ENCODE results near the gene TTLL8. TPM values are rescaled to one million over a fixed set of nuclear protein-coding genes. Genes with fewer than 3 reads are reported as not detected.

Gene TTLL8
- total RNA-seq, 1 experiment from 2014 or later, result not detected

GRCh38 chr22:50015451-50016307 lies 42.4 kb downstream of the TTLL8 start:
- no peak overlapping the region for H3K4me3 Mint-ChIP-seq
- peaks cover 4% of the 10 kb centered on the region; the same call in 1 of the 2 replicates for H3K9me3 Mint-ChIP-seq
- no peak overlapping the region for H3K27ac Mint-ChIP-seq
- H3K4me1 Mint-ChIP-seq, result peaks cover 13% of the 10 kb centered on the region
- no peaks in the 10 kb centered on the region for H3K36me3 Mint-ChIP-seq
- DNase-seq (ENCODE audit: low spot score) (no peak), ATAC-seq (no peak)
- POLR2A ChIA-PET, result no interaction called here
- peaks cover 61% of the 10 kb centered on the region for H3K27me3 Mint-ChIP-seq (ENCODE audit: low read depth)
- TF ChIP-seq, protein P1, sequence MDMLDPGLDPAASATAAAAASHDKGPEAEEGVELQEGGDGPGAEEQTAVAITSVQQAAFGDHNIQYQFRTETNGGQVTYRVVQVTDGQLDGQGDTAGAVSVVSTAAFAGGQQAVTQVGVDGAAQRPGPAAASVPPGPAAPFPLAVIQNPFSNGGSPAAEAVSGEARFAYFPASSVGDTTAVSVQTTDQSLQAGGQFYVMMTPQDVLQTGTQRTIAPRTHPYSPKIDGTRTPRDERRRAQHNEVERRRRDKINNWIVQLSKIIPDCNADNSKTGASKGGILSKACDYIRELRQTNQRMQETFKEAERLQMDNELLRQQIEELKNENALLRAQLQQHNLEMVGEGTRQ (CRISPR knock-in tag; IDR thresholded peaks at IDR 0.05), result no peak
- TF ChIP-seq ZBTB43 (CRISPR knock-in tag; IDR thresholded peaks at IDR 0.05) (no peak), ATF6 (CRISPR knock-in tag; IDR thresholded peaks at IDR 0.05) (no peak), ZNF232 (CRISPR knock-in tag; IDR thresholded peaks at IDR 0.05) (no peak), CBFB (CRISPR knock-in tag; IDR thresholded peaks at IDR 0.05; ENCODE audit: low read depth) (no peak), ZNF317 (CRISPR knock-in tag; IDR thresholded peaks at IDR 0.05; ENCODE audit: borderline replicate concordance, low read depth) (no peak), NFYB (CRISPR knock-in tag; conservative IDR thresholded peaks at IDR 0.05; ENCODE audit: low read depth) (no peak), MYBL2 (CRISPR knock-in tag; IDR thresholded peaks at IDR 0.05) (no peak), NFE2L1 (CRISPR knock-in tag; IDR thresholded peaks at IDR 0.05) (no peak)
- TF ChIP-seq, protein P2, sequence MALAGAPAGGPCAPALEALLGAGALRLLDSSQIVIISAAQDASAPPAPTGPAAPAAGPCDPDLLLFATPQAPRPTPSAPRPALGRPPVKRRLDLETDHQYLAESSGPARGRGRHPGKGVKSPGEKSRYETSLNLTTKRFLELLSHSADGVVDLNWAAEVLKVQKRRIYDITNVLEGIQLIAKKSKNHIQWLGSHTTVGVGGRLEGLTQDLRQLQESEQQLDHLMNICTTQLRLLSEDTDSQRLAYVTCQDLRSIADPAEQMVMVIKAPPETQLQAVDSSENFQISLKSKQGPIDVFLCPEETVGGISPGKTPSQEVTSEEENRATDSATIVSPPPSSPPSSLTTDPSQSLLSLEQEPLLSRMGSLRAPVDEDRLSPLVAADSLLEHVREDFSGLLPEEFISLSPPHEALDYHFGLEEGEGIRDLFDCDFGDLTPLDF (CRISPR knock-in tag; IDR thresholded peaks at IDR 0.05), result no peak
- CTCF ChIA-PET, result interaction anchor here (0.7 kb wide), 1 partner anchor 15 kb away, joined by 3 read pairs; no protein-coding TSS in a partner anchor

- ATAC-seq (no peak; the same call in 1 of the 2 replicates), DNase-seq (ENCODE audit: low spot score) (no peak)
- H3K27ac Mint-ChIP-seq, result no peak overlapping the region
- ChIA-PET POLR2A (interaction anchor here (0.6 kb wide), 1 partner anchor 45 kb away, joined by 5 read pairs; no protein-coding TSS in a partner anchor), CTCF (interaction anchor here (0.6 to 0.7 kb wide), 2 partner anchors 16 to 46 kb away, joined by 3 read pairs; no protein-coding TSS in a partner anchor)
- peaks cover 13% of the 10 kb centered on the region for H3K4me1 Mint-ChIP-seq
- TF ChIP-seq HMGA2 (CRISPR knock-in tag; IDR thresholded peaks at IDR 0.05) (no peak), MAX (CRISPR knock-in tag; IDR thresholded peaks at IDR 0.05) (0 out of 2 replicates have a peak, but pooled peaks have one; percentile 55), E2F5 (CRISPR knock-in tag; IDR thresholded peaks at IDR 0.05) (0 out of 2 replicates have a peak, but pooled peaks have one; percentile 50), FOXP4 (CRISPR knock-in tag; IDR thresholded peaks at IDR 0.05) (no peak), TP53 (CRISPR knock-in tag; IDR thresholded peaks at IDR 0.05) (no peak), ZNF396 (CRISPR knock-in tag; IDR thresholded peaks at IDR 0.05; ENCODE audit: borderline replicate concordance) (no peak)
- TF ChIP-seq, protein P3, sequence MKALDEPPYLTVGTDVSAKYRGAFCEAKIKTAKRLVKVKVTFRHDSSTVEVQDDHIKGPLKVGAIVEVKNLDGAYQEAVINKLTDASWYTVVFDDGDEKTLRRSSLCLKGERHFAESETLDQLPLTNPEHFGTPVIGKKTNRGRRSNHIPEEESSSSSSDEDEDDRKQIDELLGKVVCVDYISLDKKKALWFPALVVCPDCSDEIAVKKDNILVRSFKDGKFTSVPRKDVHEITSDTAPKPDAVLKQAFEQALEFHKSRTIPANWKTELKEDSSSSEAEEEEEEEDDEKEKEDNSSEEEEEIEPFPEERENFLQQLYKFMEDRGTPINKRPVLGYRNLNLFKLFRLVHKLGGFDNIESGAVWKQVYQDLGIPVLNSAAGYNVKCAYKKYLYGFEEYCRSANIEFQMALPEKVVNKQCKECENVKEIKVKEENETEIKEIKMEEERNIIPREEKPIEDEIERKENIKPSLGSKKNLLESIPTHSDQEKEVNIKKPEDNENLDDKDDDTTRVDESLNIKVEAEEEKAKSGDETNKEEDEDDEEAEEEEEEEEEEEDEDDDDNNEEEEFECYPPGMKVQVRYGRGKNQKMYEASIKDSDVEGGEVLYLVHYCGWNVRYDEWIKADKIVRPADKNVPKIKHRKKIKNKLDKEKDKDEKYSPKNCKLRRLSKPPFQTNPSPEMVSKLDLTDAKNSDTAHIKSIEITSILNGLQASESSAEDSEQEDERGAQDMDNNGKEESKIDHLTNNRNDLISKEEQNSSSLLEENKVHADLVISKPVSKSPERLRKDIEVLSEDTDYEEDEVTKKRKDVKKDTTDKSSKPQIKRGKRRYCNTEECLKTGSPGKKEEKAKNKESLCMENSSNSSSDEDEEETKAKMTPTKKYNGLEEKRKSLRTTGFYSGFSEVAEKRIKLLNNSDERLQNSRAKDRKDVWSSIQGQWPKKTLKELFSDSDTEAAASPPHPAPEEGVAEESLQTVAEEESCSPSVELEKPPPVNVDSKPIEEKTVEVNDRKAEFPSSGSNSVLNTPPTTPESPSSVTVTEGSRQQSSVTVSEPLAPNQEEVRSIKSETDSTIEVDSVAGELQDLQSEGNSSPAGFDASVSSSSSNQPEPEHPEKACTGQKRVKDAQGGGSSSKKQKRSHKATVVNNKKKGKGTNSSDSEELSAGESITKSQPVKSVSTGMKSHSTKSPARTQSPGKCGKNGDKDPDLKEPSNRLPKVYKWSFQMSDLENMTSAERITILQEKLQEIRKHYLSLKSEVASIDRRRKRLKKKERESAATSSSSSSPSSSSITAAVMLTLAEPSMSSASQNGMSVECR (CRISPR knock-in tag; IDR thresholded peaks at IDR 0.05; ENCODE audit: borderline replicate concordance), result peak; percentile 58; the same call in 1 of the 2 replicates
- H3K4me3 Mint-ChIP-seq, result 0 out of 2 replicates have a peak overlapping the region, but pooled peaks have one; percentile 8
- H3K9me3 Mint-ChIP-seq, result peaks cover 4% of the 10 kb centered on the region; the same call in 1 of the 2 replicates
- H3K36me3 Mint-ChIP-seq, result no peaks in the 10 kb centered on the region
- peaks cover 63% of the 10 kb centered on the region for H3K27me3 Mint-ChIP-seq (ENCODE audit: low read depth)
Observed at GRCh38 chr22:50014655-50015401, 43.3 kb downstream of the TTLL8 start.

Data from WTC11 (cell line).